ENCODE measurements around the gene ITPR2. TPM values are rescaled to one million over a fixed set of nuclear protein-coding genes. Genes with fewer than 3 reads are reported as not detected.

ITPR2 gene
- total RNA-seq, 1 donor from 2014 or later: 35.1 TPM

DNA sequence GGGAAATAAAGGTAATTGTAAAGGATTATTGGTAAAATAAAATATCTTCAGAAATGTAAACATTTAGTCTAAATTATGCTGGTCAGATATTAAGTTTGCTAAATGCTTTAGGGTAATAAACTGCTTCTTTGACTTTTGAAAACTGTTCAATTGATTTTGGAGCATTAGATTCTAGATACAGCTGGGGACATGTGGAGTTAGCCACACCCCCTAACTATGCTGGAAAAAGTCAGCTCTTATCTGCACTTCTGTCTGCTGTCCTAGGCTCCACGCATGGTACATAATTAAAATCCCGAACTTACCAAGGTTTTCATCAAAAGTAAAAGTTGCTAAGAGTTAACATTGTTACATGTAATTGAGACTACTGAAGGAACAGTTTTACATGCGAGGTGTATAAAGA is 78.8 kb downstream of the ITPR2 start:
- no peak for ATAC-seq

DNA sequence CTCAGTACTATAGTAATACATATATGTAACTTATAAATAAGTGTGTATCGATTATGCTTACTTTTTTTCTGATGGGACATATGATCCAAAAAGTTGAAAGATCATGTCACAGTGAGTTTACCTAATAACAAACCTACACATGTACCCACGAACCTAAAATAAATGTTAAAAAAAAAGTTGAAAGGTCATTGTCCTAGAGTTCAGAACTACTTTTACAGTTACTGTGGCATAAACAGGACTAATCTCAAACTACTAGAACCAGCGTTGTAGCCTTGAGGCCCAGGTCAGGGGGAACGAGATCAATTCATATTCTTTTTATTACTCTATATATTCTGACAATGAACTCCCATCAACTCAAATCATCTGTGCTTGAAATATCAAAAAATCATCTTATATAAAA is 81.8 kb downstream of the ITPR2 start:
- ATAC-seq: no peak

DNA sequence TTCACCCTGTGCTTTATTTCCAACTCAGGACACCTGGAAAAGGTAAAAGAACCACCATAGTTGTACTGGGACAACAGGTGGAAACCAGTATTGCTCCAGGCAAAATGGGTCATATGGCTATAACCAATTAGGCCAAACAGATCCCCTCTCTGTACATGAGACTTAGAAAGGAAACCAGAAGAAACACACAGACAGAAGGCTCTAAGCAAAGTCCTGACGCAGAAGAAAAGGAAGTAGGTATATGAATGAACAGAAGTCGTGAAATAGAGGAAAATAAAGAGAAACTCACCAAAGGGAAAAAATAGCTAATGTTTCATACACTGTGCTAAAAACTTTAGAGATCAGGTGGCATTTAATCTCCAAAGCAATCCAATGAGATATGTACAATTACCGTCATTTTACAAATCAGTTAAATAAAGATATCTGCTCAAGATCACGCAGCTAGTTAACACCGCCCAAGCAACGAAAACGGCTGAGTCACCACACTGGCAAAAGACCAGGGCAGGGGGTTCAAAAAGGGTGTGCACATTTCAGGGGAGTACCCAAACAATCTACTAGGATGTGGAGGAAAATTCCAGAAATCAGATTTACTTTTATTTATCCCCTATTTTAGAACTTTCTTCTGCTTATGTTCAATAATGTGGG is 82.3 kb downstream of the ITPR2 start:
- ATAC-seq: no peak

DNA sequence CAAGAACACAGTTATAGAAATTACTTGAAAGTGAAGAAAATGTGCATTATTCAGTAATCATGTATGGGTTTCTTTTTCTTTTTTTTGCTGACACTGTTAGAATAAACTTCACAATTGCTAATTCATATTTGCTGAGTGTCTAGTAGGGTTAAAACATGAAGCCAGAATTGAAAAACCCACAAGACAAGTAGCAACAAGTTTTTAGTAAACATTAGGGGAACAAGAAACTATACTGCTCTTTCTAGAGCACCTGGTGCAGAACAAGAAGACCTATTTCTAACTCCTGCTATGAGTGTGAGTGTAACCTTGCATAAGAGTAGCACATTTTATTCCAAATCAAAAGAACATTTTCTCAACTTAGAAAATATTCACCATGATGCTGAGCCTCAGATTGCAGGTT is 83.2 kb downstream of the ITPR2 start:
- peak; percentile 74 for ATAC-seq

DNA sequence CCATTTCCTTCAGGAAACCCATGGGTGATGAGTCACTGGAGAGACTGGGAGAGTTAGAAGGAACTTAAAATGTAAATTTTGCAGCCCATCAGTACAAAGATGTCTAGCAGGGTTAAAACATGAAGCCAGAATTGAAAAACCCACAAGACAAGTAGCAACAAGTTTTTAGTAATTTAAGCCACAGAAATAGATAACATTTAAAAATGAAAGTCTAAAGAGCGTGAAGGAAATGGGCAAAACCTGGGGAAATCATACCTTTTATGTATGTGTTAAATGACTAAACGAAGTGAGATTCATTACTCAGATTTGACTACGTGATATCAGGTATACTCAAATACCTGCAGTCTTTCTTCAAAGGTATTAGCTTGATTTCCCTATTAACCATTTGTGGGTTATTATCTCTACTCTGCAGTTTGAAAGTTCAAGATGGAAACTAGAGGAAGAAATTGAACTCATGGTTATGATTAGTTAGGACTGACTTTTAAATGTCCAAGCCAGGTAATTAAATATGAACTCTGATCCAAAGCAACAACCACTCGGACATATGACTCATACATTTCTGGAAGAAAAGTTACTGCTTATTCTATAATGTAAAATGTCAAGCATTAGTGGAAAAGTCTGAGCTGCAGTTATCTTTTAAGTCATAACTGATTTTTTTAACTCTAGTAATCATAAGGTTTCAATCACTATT is 84.1 kb downstream of the ITPR2 start:
- no peak for ATAC-seq

DNA sequence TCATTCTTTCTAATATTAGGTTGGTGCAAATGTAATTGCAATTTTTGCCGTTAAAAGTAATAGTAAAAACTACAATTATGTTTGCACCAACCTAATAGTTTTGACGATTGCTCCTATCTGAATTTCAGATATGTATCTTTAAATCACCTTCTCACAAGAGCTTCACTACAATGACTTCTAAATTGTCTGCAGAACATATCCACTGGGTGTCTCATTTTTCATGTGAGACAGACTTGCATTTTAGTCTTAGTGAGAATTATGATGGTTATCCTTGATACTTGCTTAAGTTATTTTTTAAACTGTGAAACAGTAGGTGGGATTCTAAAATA is 84.6 kb downstream of the ITPR2 start:
- ATAC-seq: no peak

DNA sequence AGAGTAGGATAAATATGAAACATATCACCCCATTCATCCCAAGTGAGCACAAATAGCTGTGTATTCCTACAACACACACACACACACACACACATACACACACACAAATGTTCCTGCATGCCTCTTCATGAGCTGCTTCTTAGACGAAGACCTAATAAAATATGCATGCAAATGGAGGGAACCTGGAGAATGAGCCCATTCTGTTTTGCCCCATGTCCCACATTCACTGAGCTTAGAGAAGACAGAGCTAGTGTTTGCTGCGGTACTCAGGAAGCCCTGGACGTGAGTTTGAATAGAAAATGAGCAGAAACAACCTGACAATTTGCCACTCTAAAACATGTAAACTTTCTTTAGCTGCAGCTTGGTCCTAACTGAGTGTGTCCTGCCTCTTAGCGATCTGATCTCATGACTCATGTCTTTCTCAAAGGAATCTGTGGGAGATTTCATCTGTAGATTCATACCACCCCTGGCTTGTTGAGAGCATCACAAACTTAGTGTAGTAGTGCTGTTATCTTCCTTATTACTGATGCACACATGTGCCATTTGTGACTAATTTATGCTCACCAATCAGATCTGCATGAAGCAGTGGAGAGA is 86.8 kb downstream of the ITPR2 start:
- ATAC-seq: peak; percentile 36

DNA sequence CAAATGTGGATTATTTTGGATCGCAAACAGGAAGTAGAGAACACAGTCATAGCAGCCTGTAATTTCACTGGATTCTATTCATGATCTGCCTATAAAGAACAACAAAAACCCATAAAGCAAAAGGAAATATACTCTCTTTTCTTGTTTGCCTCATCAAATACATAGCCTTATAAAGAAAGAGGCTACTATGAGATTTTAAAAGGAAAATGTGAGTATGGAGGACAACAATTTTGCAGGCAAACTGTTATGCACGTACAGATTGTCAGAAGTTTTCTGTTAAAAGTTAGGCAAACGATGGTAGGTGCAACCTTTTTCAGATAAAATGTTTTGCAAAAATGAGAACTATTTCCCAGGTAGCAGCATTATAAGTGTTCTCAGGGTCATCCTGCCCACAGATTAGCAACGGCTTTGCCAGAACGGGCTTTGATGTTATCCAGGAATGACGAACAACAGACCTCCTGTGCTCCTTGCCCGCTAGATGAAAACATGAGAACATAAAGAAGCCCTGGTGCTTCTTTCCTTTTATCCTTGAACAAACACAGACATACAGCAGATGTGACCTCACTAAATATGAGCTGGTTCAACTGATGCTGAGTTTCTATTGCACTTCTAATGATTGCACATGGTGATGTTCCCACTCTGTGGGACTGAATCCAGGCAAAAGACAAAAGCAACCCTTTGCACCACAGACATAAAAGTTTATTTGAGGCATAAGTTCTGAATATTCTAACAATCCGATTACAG is 88.1 kb downstream of the ITPR2 start:
- no peak for ATAC-seq

DNA sequence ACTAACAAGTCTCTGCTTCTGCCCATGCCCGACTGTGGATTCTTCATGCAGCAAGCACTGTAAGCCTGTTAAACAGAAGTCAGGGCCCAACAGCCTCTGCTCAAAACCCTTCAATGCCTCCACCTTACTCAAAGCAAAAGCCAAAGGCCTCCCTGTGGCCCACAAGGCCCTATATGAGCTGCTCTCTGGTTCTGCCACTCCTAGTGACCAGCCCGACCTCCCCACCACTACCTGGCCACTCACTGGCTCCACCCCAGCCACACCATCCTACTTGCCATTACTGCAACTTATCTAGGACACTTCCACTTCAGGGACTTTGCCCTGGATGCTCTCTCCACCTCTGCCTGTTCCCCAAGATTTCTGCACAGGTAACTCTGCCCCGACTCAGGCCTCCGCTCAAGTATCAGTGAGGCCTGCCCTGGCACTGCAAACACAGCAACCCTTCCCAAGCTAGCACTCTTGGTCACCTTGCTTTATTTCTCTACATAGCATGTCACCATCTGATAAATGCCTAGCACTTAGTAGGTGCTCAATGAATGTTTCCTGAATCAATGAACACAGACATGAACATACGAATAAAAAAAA is 88.9 kb downstream of the ITPR2 start:
- ATAC-seq: peak; percentile 5

DNA sequence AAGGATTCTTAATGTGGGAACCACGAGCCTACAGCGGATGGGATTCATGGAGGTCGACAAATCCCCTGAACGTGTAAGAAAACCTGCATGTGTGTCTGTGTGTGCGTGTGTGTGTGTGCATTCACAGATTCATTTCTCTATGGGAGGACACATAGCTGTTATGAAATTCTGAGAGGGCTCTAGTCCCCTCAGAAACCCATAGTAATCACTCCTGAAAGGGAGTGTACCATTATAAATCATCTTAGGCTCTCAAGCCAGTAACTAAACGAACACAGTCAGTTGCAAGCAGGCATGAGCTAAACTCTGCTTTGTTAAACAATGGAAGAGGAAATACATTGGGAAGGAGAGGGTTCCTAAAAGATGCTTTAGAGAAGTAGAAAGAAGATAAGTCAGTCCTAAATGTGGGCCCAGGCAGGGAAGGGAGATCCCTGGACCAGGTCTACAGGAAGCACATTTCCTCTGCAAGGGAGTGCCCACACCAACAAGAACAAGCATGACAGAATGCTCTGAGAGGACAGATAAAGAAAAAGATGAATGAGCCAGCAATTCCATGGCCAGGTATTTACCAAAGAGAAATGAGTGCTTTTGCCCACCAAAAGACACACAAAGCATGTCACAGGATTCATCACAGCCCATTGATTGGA is 91.3 kb downstream of the ITPR2 start:
- peak; percentile 70 for ATAC-seq

DNA sequence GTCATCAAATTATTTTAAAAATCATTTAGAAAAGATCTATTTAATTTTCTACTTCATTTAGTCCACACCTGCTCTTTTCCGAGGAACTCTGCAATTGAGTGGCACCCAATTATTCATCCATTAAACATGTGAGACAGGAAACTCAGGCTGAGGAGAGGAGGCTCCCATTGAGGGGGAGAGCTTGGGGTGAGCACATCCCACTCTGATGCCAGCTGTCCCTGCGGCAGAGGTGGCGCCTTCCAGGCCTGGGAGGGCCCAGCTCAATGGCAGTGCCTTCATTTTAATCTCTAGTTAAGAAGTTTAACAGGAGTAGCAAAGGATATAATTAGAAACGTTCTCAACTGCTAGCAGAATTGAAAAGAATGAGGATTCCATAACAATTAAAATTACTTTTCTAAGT is 92.0 kb downstream of the ITPR2 start:
- ATAC-seq: peak; percentile 79

DNA sequence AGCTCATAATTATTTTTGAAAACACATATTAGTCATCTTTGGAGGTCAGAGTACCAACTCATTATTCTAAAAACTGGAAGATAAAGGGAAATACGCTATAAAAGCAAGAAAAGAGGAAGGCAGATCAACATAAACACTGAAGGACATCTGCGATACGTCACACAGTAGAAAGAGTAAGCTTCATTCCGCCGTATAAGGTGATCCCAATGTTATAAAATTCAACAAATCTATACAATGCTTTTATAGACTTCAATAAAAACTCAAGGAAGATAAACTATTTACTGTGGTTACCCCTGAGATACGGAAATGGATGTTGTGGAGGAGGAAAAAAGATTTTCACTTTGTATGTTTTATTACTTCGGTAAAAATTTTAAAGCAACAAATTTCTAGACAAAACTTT is 92.6 kb downstream of the ITPR2 start:
- ATAC-seq: no peak

DNA sequence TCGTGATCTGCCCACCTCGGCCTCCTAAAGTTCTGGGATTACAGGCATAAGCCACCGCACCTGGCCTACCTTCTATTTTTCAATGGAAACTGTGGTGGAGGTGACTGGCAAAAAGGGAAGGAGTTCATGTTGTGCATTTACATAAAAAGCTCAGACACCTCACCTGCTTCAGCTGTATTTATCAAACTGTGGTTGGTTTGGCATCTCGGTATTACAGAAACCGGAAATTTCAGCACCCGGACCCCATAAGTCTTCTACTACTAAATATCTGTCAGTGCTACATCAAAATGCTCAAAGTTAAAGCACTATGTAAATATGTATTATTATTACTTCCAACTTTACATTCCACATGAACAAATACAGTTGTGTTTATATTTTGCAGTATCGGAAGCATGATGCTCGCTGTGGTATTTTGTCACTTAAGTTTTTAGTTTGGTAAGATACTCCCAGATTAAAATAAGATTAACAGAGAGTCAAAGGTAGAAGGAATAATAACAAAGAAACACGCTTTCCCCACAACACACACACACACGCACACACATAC is 95.4 kb downstream of the ITPR2 start:
- ATAC-seq: no peak

DNA sequence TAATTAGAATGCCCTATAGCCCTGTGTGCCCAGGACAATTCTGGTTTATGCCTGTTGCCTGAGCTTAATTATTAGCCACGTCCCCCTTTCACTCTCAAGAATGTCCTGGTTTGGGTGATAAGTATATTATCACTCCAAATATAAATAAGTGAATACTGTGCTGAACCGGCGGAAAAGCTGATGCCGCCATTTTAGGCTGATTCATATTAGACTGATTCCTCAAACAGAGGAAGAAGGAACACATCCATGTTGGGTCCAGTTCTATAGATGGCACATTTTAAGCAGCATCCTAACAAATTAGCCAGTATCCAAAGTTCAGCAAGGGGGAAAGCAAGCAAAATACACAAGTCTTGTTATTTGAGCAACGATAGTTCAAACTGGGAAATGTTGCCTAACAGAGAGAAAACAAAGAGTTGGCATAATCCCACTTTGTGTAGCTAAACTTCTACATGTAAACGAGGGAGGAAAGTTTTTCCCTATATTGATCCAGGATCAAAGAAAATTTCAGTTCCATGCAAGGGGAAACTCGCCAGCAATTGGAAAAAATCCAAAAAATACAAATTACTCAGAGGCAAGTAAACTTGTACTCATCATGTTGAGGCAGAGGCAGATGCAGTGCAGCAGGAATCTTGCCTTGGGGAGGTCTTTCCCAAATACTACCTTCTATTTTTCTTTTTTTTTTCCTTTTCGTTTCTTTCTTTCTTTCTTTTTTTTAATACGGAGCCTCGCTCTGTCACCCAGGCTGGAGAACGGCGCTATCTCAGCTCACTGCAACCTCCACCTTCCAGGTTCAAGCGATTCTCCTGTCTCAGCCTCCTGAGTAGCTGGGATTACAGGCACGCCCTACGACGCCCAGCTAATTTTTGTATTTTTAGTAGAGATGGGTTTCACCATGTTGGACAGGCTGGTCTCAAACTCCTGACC is 96.2 kb downstream of the ITPR2 start:
- ATAC-seq: peak; percentile 48

DNA sequence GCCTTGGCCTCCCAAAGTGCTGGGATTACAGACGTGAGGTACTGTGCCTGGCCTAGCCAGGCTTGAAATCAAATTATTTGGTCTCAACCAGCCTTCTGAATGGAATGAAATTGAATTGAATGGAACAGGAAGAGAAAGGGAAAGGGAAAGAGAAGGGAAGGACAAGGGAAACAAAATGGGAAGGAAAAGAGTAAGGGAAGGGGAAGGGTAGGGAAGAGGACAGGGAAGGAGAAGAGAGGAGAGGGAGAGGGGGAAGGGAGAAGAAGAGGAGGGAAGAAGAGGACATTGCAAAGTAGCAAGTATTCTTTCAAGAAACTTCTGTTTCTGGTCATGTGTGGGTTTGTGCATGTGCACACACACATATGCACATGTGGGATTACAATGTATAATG is 97.8 kb downstream of the ITPR2 start:
- no peak for ATAC-seq

DNA sequence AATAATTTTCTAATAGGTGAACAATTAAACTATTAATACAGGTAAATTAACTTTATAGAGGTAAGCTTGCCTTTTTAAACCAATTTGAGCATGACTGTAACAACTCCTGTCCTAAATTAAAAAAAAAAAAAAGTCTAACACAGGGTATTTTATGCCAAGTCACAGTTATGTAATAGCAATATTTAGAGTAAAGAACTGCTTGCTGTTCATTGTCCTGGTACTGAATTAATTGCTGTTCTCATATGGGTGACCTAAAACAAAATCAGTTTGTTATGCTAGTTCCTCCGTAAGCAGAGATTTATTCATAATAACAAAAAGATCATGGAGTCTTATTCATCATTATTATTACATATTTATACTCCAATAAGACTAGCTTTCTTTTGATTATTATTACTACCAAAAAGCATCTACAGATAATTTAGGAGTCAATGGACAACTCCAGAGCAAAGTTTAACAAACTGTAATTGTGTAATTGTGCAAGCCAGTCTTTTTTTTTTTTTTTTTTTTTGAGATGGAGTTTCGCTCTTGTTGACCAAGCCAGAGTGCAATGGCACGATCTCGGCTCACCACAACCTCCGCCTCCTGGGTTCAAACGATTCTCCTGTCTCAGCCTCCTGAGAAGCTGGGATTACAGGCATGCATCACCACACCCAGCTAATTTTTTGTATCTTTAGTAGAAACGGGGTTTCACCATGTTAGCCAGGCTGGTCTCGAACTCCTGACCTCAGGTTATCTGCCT is 98.3 kb downstream of the ITPR2 start:
- ATAC-seq: no peak

DNA sequence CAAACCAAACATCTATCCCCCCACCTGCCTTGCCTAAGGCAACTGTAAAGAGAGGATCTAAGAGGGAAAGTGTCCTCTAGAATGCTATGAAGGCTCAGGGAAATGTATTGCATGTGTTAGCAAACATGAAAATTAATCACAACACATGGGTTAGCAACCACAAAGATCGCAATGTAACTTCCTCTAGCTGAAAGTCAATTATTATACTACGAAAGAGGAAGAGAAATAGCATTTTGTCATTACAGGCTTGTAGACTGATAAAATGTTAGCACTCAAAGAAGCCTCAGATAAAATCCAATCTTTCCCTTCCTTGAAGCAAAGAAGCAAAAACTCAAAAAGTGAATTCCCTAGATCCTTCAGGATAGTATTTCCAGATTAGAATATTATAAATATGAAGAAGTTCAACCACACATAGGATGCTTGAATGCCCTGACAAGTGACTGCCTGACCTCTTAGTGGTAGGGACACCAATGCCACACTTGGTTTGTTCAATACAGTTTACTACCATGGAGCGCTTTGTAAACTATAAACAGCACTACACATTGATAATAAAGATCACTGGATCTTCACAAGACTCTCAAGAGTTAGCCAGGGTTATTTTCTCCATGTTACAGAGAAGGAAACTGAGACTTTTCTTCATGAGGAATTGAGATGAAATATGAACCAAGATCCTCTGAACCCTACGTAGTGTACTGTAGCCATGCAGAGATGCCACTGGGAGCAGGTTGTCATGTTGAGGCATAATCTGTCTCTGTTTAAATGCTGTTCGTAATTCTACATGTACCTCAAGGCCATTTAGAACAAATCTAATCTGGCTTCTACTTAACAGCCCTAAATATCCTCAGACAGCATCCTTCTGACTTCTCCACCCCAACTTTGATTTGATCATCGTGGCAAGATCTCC is 100.7 kb downstream of the ITPR2 start:
- no peak for ATAC-seq

DNA sequence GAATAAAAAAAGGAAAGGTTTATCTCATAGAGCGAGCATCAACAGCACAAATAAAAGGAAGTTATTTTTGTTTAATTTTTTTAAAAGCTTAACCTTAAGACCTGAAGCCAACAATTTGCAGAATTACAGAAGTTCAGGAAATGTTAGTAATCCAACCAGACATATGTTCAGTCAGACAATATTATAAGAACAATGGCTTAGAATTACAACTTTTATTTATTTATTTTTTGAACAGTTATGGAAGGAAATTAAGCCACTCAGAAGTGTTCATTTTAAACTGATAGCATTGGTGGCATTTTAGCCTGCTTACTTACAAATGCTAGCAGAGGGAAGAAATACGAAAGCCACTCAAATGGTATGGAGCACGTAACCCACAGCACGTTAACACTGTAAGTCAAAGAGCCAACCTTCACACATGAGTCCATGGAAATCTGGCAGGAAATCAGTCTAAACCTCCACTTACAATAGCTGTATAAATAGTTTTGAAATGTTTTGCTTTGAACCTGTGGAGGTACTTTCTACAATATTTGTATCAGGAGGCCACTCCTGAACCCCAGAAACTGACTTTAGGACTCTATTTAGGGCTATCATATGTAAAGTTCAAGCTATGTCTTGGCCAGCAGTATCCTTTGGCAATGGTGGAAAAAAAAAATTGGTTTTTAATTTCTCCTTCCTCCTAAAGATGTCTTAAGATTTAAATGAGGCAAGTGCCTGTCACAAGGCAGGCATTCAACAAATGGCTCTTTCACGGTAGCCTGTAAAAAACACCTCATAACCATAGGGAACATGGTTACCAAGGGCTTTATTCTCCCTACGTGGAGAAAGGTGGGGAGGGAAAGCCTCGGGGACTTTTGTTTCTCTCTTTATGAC is 102.3 kb downstream of the ITPR2 start:
- ATAC-seq: no peak
